NCI-H1417 treated with DMSO at 0.1 percent for 48 hours (cell line): ENCODE data around the gene MMAA.
"Not testable (repeated sequence)": the region's sequence is repeated elsewhere in the genome, so short reads cannot be mapped to it uniquely, and the experiment has no call there.

Experiments
- DNase-seq: peaks from one replicate; lab custom pipeline; 2025; lab: John Stamatoyannopoulos, UW

Gene MMAA

DNA sequence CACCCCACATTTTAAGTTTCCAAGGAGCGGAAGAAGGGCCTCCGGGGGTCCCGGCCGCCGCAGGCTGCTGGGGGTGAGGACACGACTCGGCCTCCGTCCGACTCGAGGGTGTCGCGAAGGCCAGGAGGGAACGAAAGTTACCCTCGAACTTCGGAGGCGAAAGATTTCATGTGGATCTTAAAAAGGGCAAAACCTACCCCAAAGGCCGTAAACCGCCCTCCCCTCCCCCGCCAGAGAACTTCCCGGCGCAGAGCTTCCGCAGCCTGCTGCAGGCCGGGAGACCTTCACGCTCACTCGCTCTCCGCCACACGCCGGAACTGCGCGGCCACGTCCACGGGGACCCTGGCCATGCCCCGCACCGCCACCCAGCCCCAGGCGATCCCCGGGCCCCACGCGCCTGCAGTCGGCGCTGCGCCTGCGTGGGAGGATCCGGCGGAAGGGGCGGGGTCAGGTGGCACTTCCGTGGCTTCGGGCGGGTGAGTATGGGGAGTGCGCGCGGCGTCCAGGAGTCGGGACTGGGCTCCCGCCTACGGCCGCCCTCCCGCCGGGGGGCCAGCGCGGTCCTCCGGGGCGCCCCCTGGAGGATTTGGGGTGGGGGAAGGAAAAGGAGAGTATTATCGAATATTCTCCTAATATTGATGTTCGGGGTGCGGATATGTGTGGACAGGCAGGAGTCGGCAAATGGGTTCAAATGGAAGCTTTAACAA lies at the start of gene MMAA:
Gene MMAA, plus strand, starts transcription at position 454 of the 707 bp plus-strand sequence. CDS start 19,755 bp downstream, outside the sequence.
- peak; percentile 69 for DNase-seq

DNA sequence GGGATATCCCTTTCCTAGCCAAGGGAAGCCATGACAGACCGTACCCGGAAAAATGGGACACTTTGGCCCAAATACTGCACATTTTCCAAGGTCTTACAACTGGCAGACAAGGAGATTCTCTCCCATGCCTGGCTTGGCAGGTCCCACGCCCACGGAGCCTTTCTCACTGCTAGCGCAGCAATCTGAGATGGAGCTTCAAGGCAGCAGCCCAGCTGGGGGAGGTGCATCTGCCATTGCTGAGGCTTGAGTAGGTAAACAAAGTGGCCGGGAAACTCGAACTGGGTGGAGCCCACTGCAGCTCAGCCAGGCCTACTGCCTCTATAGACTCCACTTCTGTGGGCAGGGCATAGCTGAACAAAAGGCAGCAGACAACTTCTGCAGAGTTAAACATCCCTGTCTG lies 44.6 kb upstream of the MMAA start:
- DNase-seq: not testable (repeated sequence)

DNA sequence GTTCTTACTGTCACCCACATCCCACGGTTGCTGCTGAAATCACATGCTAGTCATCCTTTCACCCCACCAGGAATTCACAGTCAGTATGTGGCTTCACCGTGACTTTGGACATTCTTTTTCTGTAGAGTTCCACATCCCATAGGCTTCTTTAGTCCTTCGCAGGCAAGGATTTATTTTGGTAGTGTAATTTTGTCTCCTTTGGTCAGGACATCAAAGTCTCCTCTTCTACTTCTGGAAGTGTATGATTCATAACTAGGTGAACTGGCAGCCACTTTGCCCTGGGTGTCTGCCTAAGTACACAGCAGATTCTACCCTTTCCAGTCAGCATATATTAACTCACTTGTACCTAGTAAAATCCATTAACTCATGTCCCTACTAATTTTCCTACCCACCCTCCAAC lies 38.3 kb upstream of the MMAA start:
- no peak for DNase-seq

- no peak for DNase-seq
These were observed 35.8 kb upstream of the MMAA start for GRCh38 chr4:145583191-145584055.

DNA sequence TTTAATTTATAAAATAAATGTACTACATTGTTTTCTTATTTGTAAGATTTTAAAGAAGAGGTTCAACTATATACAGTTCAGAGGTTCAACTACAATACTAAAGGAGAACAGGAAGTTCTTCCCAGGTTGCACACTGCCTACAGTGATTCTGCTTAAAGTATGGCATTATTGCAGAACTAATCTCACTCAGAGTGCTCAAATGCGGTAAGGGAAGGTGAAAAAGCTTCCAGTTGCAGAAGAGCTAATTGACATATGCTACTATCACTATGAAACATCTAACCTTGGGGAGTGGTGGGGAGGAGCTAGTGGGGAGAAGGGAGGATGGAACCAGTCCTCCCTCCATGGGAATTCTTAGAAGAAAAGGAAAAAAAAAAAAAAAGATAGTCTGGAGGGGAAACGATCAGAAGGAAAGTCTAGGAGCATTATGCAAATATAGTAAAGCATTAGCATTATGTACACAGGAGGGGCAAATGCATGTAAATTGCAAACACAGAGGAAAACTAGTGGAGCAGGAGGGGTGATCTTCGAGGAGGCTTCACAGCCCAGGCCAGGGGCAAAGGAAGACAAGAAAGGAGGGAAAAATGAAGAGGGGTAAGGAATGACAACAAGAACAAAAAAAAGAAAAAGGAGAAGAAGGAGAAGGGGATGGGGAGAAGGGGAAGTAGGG lies 32.0 kb upstream of the MMAA start:
- no peak for DNase-seq

DNA sequence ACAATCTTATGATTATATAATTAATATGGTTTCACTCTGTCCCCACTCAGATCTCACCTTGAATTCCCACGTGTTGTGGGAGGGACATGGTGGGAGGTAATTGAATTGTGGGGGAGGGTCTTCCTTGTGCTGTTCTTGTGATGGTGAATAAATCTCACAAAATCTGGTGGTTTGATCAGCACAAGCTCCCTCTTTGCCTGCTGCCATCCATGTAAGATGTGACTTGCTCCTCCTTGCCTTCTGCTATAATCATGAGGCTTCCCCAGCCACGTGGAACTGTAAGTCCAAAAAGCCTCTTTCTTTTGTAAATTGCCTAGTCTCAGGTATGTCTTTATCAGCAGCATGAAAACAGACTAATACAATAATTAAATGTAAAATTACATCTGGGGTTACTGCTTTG lies 29.8 kb upstream of the MMAA start:
- DNase-seq: not testable (repeated sequence)

DNA sequence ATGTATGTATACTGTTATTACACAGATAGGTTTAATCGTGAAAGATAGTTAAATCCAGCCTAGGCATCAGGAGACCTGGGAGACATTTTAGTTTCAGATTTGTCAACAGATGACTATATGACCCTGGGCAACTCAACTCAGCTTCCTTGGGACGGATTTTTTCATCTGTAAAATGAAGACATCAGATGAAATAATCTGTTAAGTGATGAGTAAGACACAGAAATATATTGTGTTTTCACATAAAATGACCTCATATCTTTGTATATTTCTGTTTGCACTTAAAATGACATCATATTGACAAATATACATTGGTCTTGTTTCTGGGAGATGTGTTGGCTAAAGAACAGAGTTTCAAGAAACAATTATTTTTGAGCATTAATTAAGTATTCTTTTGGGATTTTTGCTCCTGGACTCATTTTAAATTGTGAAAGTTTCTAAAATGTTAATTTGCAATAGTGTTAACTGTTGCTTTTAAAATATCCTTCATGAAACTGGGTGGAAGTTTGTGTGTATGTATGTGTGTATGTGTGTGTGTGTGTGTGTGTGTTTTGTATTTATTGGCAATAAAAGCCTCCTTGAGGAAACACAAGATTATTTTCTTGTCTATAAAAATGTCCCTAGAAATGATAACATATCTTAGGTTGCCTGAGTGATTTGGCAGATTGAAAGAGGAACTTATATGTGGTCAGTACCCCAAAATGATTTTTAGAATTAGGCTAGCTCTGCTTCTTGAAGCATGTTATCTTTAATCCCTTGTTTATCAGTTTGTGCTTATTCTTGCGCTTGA lies 29.1 kb upstream of the MMAA start:
- no peak for DNase-seq

DNA sequence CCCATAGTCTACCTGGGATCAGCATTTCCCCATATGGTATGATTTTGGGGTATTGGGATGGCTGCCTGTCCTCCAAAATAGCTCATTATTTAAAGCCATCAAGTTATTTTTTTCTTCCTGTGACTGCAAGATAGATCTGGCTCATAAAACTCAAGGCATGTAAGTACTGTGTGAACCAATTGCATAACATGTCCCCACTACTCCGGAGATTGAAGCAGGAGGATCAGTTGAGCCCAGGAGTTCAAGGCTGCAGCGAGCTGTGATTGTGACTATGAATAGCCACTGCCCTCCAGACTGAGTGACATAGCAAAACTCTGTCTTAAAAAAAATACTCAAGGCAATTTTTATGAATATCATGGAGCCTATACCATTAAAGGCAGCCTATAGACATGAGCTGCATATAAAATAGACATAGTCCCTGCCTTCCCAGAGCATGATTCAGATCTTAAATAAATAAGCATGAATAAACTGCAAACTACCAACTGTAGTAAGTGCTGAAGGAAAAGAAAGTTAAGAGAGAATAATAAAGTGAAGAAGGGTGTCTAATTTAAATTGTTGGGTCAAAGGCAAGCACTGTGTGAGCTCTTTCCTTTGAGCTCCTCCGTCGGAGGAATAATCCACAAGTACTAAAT lies 16.9 kb upstream of the MMAA start:
- DNase-seq: no peak

GRCh38 chr4:145605941-145606340 lies 13.2 kb upstream of the MMAA start:
- DNase-seq: no peak

GRCh38 chr4:145609481-145610427 lies 9.4 kb upstream of the MMAA start:
- DNase-seq: peak; percentile 56

DNA sequence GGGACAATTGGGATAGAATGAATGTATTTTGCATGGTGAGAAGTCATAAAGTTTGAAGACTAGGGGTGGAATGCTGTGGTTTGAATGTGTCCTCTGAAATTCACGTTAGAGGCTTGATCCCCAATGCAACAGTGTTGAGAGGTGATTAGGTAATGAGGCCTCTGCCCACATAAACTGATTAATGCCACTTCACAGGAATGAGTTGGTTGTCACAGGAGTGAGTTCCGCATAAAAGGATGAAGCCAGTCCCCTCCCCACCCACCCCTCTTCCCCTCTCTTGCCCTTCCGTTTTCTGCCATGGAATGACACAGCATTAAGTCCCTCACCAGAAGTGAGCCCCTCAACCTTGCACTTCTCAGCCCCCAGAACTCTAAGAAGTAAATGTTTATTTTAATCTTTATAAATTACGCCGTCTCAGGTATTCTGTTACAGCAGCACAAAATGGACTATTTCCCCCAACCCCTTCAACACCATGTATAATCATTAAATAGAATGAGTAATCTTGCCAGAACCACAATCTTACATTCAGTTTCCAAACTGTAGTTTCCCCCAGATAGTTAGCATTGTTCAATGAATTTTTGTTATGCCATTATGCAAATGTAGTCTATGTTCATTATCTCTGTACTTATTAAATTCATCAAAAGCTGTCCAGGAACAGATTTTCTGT lies 5.5 kb upstream of the MMAA start:
- no peak for DNase-seq

DNA sequence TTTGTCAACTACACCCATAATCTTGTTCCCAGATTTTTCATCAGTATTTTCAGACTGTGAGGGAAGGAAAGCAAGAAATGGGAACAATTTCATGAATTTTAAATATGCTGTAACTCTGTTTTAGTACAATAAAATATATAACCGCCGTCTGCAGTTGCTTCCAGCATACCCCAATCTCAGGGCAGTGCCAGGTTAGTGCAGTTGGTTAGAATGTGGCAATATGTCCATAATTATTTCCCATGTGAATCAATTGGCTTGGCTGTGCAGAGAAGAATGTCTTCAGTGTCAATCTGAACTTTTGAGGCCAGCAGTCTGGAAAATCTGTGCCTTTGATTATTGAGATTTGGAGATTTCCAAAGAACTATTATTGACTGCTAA lies 5.0 kb upstream of the MMAA start:
- no peak for DNase-seq

- DNase-seq: no peak
These were observed 814 bp upstream of the MMAA start for GRCh38 chr4:145618210-145618931.

DNA sequence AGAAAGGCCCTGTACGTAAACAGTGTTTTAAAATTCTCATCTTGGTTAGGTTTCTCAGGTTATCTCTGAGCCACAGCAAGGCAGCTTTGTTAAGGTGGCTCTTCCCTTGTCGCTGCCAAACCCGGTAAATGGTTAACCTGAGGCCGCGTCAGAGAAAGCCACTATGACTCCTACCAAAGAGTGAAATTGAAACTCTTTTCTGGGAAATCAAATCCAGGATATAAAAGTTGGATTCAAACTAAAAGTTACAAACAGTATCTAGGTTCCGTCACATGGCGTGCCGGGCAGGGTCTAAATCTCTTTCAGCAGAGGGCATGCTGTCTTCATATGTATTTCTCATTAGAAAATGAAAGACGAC lies 433 bp downstream of the MMAA start:
- no peak for DNase-seq

GRCh38 chr4:145622067-145622466 lies 2.9 kb downstream of the MMAA start:
- not testable (repeated sequence) for DNase-seq

DNA sequence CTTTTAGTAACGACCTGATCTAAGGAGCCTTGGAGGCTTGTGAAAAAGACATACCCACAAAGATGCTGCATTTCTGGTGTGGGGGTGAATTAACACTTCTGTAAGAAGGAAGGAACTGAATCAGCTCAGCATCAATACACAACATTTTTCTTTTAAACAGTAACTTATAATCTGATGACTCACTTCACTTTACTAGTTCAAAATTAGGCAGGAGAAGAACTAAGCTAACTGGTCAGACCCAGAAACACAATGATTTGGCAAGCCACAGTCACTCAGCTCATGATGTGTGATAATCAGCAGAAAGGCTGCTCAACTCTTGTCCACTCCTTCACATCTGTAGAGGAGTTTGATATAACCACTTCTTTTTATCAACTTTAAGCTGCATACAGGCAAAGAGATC lies 4.6 kb downstream of the MMAA start:
- no peak for DNase-seq

DNA sequence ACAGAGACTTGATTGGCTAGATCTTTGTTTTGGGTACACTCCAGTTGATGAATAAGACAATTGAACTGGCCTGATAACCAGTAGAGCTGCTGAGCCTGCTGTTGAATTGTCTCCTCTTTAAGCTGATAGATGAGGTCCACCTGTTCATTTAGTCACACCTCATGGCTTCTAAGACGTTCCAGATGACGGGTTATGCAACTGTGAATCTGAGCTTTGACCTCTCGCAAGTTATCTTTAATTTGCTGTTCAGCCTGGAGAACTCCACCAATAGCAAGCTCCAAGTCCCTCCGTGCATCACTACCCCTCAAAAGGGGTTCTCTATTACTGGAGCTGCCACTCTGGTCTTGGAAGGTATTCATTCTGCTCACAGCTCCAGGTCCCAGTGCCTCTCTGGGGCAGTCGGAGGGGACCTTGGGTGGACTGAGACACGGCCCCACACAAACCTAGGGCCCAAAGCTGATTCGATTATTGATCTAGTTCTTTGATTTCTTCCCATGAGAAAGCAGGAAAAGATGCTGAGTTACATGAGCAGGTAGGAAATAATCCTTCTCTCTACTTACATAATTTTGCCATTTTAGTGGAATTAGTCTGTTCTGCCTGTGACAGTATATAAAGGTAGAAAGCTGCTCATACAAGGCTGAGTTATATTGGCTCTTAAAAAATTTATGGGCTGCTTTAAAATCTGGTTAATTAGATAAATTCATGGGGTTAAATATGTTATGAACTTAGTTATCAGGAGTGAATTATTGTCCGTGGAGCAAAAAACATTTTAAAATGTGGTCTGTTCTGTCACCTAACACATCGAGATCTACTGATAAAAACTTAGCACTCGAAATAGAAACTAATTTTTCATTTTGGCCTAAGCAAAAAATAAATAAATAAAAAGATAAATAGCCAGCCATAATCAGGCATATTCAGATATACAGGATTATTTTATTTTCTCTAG lies 6.8 kb downstream of the MMAA start:
- no peak for DNase-seq

DNA sequence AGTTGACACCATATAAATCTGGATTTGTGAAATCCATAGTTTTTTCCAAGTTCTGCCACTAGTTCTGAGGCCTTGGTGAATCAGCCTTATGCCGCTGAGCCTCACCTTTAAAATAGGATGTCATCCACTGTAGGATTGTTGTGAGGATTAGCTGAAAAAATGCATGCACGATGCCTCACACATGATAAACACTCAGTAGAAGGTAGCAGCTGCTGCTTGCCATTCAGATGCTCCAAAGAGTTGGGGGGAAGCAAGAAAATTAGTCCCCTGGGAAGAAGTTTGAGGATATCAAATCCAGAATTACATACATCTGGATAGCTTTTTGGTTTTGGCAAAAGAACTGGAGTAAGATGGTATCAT lies 7.4 kb downstream of the MMAA start:
- DNase-seq: no peak
